Measurements from ENCODE around the gene ZSWIM2. TPM values are rescaled to one million over a fixed set of nuclear protein-coding genes. Genes with fewer than 3 reads are reported as not detected.

ZSWIM2 gene
- total RNA-seq, 1 donor from 2014 or later, result not detected

DNA sequence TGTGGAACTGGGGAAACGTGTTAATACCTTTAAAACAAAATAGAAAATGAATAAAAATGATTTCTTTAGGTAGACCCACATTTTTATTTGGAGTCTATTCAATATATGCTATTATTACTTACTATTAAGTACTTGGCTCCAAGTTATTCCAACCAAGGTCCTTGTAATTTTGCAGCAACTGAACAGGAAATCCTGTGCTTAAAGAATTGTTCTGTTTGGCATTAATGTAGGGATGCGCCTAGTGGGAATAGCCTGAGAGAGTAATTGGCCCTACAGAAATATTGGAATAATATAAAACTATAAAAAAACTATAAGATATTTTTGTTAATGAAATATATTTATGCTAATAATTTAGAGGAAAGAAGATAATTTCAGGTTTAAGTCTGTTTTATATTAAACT is 22.9 kb upstream of the ZSWIM2 start:
- Mint-ChIP-seq H3K9me3 (ENCODE audit: unreplicated experiment) (no peaks in the 10 kb centered on the region), H3K27ac (ENCODE audit: unreplicated experiment) (no peak overlapping the region), H3K36me3 (ENCODE audit: unreplicated experiment) (no peaks in the 10 kb centered on the region), H3K4me3 (ENCODE audit: unreplicated experiment) (no peak overlapping the region), H3K27me3 (ENCODE audit: unreplicated experiment) (no peaks in the 10 kb centered on the region), H3K4me1 (ENCODE audit: low read depth, unreplicated experiment) (no peaks in the 10 kb centered on the region)
- TF ChIP-seq, protein P1, sequence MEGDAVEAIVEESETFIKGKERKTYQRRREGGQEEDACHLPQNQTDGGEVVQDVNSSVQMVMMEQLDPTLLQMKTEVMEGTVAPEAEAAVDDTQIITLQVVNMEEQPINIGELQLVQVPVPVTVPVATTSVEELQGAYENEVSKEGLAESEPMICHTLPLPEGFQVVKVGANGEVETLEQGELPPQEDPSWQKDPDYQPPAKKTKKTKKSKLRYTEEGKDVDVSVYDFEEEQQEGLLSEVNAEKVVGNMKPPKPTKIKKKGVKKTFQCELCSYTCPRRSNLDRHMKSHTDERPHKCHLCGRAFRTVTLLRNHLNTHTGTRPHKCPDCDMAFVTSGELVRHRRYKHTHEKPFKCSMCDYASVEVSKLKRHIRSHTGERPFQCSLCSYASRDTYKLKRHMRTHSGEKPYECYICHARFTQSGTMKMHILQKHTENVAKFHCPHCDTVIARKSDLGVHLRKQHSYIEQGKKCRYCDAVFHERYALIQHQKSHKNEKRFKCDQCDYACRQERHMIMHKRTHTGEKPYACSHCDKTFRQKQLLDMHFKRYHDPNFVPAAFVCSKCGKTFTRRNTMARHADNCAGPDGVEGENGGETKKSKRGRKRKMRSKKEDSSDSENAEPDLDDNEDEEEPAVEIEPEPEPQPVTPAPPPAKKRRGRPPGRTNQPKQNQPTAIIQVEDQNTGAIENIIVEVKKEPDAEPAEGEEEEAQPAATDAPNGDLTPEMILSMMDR (IDR thresholded peaks at IDR 0.05; ENCODE audit: partially characterized antibody, unreplicated experiment), result no peak
- DNase-seq, result no peak

DNA sequence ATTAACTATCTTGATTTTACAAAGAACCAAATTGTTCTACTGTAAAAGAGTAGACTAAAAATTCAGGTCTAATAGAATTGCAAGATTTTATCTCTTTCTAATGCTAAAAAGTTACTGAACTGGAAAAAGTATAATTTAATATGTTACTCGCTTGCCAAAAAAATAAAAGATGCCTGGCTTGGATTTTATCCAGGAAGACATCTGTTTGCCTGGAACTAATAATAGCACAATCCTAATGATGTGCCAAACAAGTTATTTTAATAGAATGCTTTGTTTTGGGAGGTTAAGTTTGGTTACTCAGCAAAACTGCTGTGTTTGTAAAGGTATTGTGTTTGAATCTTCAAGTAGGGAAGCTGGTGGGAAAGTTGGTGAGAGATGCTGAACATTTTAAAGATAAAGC is 19.4 kb upstream of the ZSWIM2 start:
- H3K36me3 Mint-ChIP-seq (ENCODE audit: unreplicated experiment), result no peaks in the 10 kb centered on the region
- no peak overlapping the region for H3K4me3 Mint-ChIP-seq (ENCODE audit: unreplicated experiment)
- TF ChIP-seq, protein P1 (IDR thresholded peaks at IDR 0.05; ENCODE audit: partially characterized antibody, unreplicated experiment), result no peak
- no peak overlapping the region for H3K27ac Mint-ChIP-seq (ENCODE audit: unreplicated experiment)
- no peaks in the 10 kb centered on the region for H3K4me1 Mint-ChIP-seq (ENCODE audit: low read depth, unreplicated experiment)
- no peaks in the 10 kb centered on the region for H3K9me3 Mint-ChIP-seq (ENCODE audit: unreplicated experiment)
- H3K27me3 Mint-ChIP-seq (ENCODE audit: unreplicated experiment), result no peaks in the 10 kb centered on the region
- no peak for DNase-seq

DNA sequence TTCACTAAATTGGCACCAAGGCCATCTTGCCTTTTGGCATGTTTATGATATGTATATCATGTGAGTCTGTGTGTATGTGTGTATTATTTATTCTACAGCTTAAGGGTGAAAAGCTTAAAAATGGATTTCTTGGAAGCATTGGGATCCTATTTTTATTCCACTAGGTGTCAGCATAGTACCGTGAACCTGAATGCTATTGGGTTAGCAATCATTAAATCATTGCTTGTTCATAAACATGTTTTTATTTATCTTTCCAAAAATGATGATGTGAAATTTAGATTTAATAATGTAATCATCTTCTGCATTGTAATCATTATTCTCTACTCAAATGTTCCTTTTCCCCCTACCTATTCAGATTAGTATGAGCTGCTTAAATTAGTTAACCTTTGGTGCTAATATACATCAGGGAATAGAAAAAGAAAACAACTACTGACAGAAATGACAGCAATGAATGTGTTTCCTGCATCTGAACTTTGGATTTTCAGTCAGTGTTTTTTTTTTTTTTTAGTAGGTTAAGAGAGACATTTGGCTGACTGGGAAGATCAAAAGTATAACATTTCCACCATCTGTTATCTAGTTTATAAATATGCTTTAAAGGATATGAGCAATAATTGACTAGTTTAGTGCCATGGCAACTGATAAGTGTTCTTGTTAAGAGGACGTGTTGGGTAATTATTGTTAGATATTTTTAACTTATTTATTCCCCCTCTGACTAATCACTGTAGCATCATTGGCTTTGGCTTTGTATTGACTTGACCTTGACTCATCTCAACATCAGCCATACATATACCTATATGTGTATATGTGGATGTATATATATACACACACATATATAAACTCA is 14.1 kb upstream of the ZSWIM2 start:
- Mint-ChIP-seq H3K36me3 (ENCODE audit: unreplicated experiment) (no peaks in the 10 kb centered on the region), H3K9me3 (ENCODE audit: unreplicated experiment) (no peaks in the 10 kb centered on the region), H3K27ac (ENCODE audit: unreplicated experiment) (no peak overlapping the region), H3K4me3 (ENCODE audit: unreplicated experiment) (no peak overlapping the region), H3K4me1 (ENCODE audit: low read depth, unreplicated experiment) (peaks cover 3% of the 10 kb centered on the region), H3K27me3 (ENCODE audit: unreplicated experiment) (no peaks in the 10 kb centered on the region)
- TF ChIP-seq, protein P1 (IDR thresholded peaks at IDR 0.05; ENCODE audit: partially characterized antibody, unreplicated experiment), result peak; percentile 70
- DNase-seq, result no peak

DNA sequence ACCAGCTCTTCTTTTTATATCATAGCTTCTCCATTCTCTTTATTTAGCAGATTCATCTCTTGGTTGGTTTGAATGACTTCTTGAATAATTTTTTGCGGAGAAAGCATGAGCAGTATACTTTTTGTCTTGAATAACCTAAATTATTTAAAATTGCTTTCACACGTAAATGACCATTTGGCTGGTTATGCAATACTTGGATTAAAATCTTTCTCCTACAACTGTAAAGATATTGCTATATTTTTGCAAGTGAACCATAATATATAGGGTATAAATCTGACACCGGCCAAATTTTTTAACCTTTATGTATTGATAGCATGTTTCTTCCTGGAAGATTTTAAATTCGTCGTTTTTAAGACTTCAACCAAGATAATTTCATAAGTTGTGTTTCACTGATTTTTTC is 6.2 kb upstream of the ZSWIM2 start:
- no peak overlapping the region for H3K27ac Mint-ChIP-seq (ENCODE audit: unreplicated experiment)
- no peak for DNase-seq
- H3K4me1 Mint-ChIP-seq (ENCODE audit: low read depth, unreplicated experiment), result no peaks in the 10 kb centered on the region
- no peaks in the 10 kb centered on the region for H3K36me3 Mint-ChIP-seq (ENCODE audit: unreplicated experiment)
- H3K4me3 Mint-ChIP-seq (ENCODE audit: unreplicated experiment), result no peak overlapping the region
- peaks cover 1% of the 10 kb centered on the region for H3K27me3 Mint-ChIP-seq (ENCODE audit: unreplicated experiment)
- TF ChIP-seq, protein P1 (IDR thresholded peaks at IDR 0.05; ENCODE audit: partially characterized antibody, unreplicated experiment), result no peak
- no peaks in the 10 kb centered on the region for H3K9me3 Mint-ChIP-seq (ENCODE audit: unreplicated experiment)

DNA sequence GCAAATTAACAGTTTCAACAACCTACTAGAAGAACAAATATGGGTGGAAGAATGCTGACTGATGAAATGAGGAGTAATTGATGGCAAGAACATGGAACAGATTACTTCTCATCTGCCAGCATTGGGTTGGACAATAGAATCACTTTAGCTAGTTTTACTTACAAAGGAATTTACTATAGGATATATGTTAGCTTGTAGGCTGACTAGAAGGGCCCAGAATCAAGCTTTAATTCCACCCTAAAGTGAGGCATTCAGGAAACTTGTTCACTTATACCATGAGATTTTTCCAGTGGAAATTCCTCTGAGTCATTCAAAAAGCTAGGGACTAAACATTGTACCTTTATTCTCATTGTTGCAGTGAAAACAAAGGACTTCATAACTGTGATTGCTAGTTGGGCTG is 5.0 kb upstream of the ZSWIM2 start:
- H3K4me1 Mint-ChIP-seq (ENCODE audit: low read depth, unreplicated experiment), result peaks cover 6% of the 10 kb centered on the region
- H3K4me3 Mint-ChIP-seq (ENCODE audit: unreplicated experiment), result no peak overlapping the region
- no peaks in the 10 kb centered on the region for H3K9me3 Mint-ChIP-seq (ENCODE audit: unreplicated experiment)
- no peaks in the 10 kb centered on the region for H3K36me3 Mint-ChIP-seq (ENCODE audit: unreplicated experiment)
- DNase-seq, result no peak
- peaks cover 5% of the 10 kb centered on the region for H3K27me3 Mint-ChIP-seq (ENCODE audit: unreplicated experiment)
- TF ChIP-seq, protein P1 (IDR thresholded peaks at IDR 0.05; ENCODE audit: partially characterized antibody, unreplicated experiment), result no peak
- no peak overlapping the region for H3K27ac Mint-ChIP-seq (ENCODE audit: unreplicated experiment)
